CD4-positive, alpha-beta T cell (primary cell): Measurements from ENCODE around the gene KCNN1. TPM values are rescaled to one million over a fixed set of nuclear protein-coding genes. Genes with fewer than 3 reads are reported as not detected.
A peak's percentile ranks its signal among the peaks of the same experiment; 100 is the strongest.

Source experiments
- ATAC-seq: fragments of 200-7000 bp; cut with Tn5 transposase; one replicate; pipeline ENCODE4 v1.10.0; 2022; ENCODE audit warnings: mild to moderate bottlenecking; ENCODE audit not compliant: poor library complexity
- CTCF ChIA-PET: fragments of 350-600 bp; sonication (Branson Sonifier 250); formaldehyde crosslinking; loops from one replicate; lab custom pipeline; 2021; ENCODE audit warnings: antibody characterized with exemption, inconsistent platforms; lab: Charles Lee
- POLR2A ChIA-PET: fragments of 350-600 bp; sonication (Branson Sonifier 250); formaldehyde crosslinking; loops from one replicate; lab custom pipeline; 2021; ENCODE audit warnings: antibody characterized with exemption, inconsistent platforms; lab: Charles Lee
- DNase-seq, 14 experiments: peaks; one replicate each; pipeline ENCODE4 v3.0.0-alpha.2; 2013 to 2020; ENCODE audit warnings: mixed read lengths in 2 of 14
- H3K27ac ChIP-seq, 2 donors: one replicate each; pipeline versions ENCODE4 v1.5.1 to v1.7.0; 2013; ENCODE audit warnings: low read length in 2 of 2, low read depth in 1 of 2, mild to moderate bottlenecking in 1 of 2
- H3K27me3 ChIP-seq, 2 experiments: 1 replicate in 1 of 2; 2 replicates in 1 of 2; pipeline versions ENCODE4 v1.6.1 to v1.7.0; 2013; ENCODE audit warnings: low read length in 2 of 2, control low read depth in 1 of 2, mild to moderate bottlenecking in 1 of 2, moderate library complexity in 1 of 2; ENCODE audit not compliant: insufficient read depth in 2 of 2, control insufficient read depth in 1 of 2
- H3K36me3 ChIP-seq: one replicate; pipeline ENCODE4 v1.6.1; 2013; ENCODE audit warnings: low read length, control low read depth; ENCODE audit not compliant: insufficient read depth
- H3K4me1 ChIP-seq: one replicate; pipeline ENCODE4 v1.6.1; 2013; ENCODE audit warnings: low read length, control low read depth; ENCODE audit not compliant: insufficient read depth
- H3K4me3 ChIP-seq: one replicate; pipeline ENCODE4 v1.5.1; 2013; ENCODE audit warnings: mild to moderate bottlenecking, low read length, moderate library complexity
- H3K9me3 ChIP-seq, 2 experiments: 1 replicate in 1 of 2; 2 replicates in 1 of 2; pipeline versions ENCODE4 v1.6.1 to v1.7.0; 2013; ENCODE audit warnings: low read length in 2 of 2, mild to moderate bottlenecking in 2 of 2, control low read depth in 1 of 2, moderate library complexity in 1 of 2; ENCODE audit not compliant: control insufficient read depth in 1 of 2, insufficient read depth in 1 of 2
- H3K27ac Mint-ChIP-seq: one replicate; pipeline ENCODE4 v1.8.0; 2020; ENCODE audit warnings: mixed read lengths
- H3K27me3 Mint-ChIP-seq: one replicate; pipeline ENCODE4 v1.8.0; 2021; ENCODE audit warnings: mixed read lengths
- H3K36me3 Mint-ChIP-seq: one replicate; pipeline ENCODE4 v1.8.0; 2021; ENCODE audit warnings: low read depth, mixed read lengths
- H3K4me1 Mint-ChIP-seq: one replicate; pipeline ENCODE4 v1.8.0; 2021; ENCODE audit warnings: low read depth, mixed read lengths
- H3K4me3 Mint-ChIP-seq: one replicate; pipeline ENCODE4 v1.8.0; 2020; ENCODE audit warnings: mild to moderate bottlenecking, mixed read lengths
- H3K9me3 Mint-ChIP-seq: one replicate; pipeline ENCODE4 v1.8.0; 2020; ENCODE audit warnings: mixed read lengths
- CTCF ChIP-seq: fragments of 200-600 bp; IDR thresholded peaks from one replicate; pipeline ENCODE4 v1.8.0; 2022; ENCODE audit warnings: antibody characterized with exemption, mild to moderate bottlenecking
- intact Hi-C, 2 experiments: fragments of 100-400 bp; cut with DNase I in 1 of 2; cut with micrococcal nuclease in 1 of 2; formaldehyde crosslinking; loops; one replicate each; pipeline versions ENCODE4 v1.15.1 to v1.9.0; 2023 to 2025; cut with DNase I, micrococcal nuclease
- total RNA-seq, 174 experiments: library from RNA in 2 of 174; stranded (reverse) in 2 of 174; gene quantifications; one replicate each; pipeline ENCODE4 v1.2.3 and lab custom pipeline; 2021 to 2026

The KCNN1 gene
- total RNA-seq, 2 experiments from 2014 or later: not detected

DNA sequence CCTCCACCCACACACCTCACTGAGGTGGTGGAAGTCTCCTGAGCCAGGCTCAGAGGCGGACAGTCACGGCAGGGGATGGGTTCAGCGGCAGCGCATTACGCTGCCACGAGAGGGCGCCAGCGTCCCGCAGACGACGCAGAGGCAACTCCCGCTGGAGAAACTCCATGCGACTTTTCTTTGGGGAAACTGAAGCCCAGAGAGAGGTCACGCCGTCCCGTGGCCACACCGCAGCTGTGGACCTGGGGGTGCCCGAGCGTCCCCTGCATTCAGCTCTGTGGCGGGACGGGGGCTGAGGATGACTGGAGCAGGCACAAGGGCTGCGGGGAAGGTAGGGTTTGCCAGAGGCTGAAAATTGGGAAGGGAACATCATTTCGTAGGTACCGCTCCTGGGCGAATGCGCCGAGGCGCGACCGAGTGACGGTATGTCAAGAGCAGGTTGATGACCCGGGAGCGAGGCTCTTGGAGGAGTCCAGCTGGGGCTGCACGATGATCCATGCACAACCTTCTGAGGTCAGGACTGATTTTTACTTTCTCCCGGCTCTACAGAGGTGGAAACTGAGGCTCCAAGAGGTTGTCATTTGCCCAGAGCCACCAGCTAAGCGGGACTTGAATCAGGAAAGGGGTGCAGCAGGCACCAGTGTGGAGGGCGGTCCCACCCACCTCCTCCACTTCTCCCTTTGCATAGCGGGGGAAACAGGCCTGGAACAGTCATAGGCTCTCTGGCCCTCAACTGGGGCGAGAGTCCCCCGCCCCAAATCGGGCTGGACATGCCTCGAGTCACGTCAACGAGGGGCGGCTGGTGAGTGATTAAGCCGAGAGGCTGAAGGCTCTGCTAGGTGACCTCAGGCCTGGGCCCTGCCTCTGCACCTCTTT is 40.4 kb downstream of the KCNN1 start:
- Mint-ChIP-seq H3K36me3 (peaks cover 52% of the 10 kb centered on the region), H3K4me3 (peak overlapping the region; percentile 91), H3K4me1 (peaks cover 34% of the 10 kb centered on the region), H3K9me3 (no peaks in the 10 kb centered on the region), H3K27me3 (peaks cover 5% of the 10 kb centered on the region), H3K27ac (peak overlapping the region; percentile 97)
- ATAC-seq (peak; percentile 57), DNase-seq (peak; percentile 72 to 91 (median 80))
- H3K4me3 ChIP-seq: peak overlapping the region; percentile 61
- TF ChIP-seq CTCF: peak; percentile 99
- ChIA-PET CTCF (interaction anchor here (0.8 to 3.3 kb wide), 13 partner anchors 9 to 161 kb away, joined by 3 to 40 read pairs (median 5); partner anchors contain the start of genes CCDC124 and PIK3R2), POLR2A (interaction anchor here (0.7 to 3.2 kb wide), 13 partner anchors 9 to 161 kb away, joined by 3 to 41 read pairs (median 6); partner anchors contain the start of genes IL12RB1 and PIK3R2)
- H3K27ac ChIP-seq: peak overlapping the region; percentile 84 to 92
- peaks cover 63% of the 10 kb centered on the region for H3K4me1 ChIP-seq
- H3K27me3 ChIP-seq: no peaks in the 10 kb centered on the region
- intact Hi-C loops: loop anchor here (1.0 to 2.0 kb wide), 3 partner anchors 51 to 160 kb away; no protein-coding TSS in a partner anchor
- H3K9me3 ChIP-seq: no peaks in the 10 kb centered on the region
- H3K36me3 ChIP-seq: peaks cover 37% of the 10 kb centered on the region

DNA sequence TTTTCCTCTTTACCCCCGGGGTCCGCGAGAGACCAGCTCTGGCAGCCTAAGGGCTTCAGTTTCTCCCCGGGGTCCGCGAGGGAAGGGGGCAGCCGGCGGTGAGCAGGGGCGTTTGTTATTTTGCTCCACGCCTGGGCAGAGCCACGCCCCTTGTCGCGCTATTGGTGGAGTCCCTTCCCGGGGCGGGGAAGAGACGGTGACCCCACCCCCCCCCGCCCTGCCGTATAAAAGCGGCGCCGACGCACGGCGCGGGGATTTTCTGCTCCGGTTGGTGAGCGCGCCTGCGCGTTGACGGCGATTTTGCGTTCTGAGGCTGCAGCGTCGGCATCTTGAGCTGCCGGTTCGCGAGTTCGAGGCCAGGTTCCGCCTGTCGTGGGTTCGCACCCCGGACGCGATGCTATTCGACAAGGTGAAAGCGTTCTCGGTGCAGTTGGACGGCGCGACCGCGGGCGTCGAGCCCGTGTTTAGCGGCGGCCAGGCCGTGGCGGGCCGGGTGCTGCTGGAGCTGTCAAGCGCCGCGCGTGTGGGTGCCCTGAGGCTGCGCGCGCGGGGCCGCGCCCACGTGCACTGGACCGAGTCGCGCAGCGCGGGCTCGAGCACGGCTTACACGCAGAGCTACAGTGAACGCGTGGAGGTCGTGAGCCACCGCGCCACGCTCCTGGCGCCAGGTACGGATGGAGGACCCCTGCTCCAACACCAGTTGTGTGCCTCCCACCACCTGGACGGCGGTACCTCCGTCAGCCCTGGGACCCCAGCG is 41.2 kb downstream of the KCNN1 start, which contains the start of gene ARRDC2:
TSS of gene ARRDC2 (plus strand) at position 254 of the 757 bp plus-strand sequence. CDS start at position 395, 141 bp downstream.
- peaks cover 5% of the 10 kb centered on the region for H3K27me3 Mint-ChIP-seq
- DNase-seq (peak; percentile 80 to 98 (median 89)), ATAC-seq (peak; percentile 72)
- H3K36me3 ChIP-seq: peaks cover 45% of the 10 kb centered on the region
- peaks cover 36% of the 10 kb centered on the region for H3K4me1 Mint-ChIP-seq
- H3K9me3 Mint-ChIP-seq: no peaks in the 10 kb centered on the region
- intact Hi-C loops: loop anchor here (1.0 to 2.0 kb wide), 4 partner anchors 17 to 159 kb away; no protein-coding TSS in a partner anchor
- H3K27me3 ChIP-seq: no peaks in the 10 kb centered on the region
- H3K4me3 ChIP-seq: peak within 1 kb of the TSS; percentile 61
- CTCF ChIA-PET: interaction anchor here (0.8 to 3.3 kb wide), 13 partner anchors 9 to 160 kb away, joined by 3 to 40 read pairs (median 5); partner anchors contain the start of genes CCDC124 and PIK3R2
- peaks cover 60% of the 10 kb centered on the region for H3K36me3 Mint-ChIP-seq
- no peaks in the 10 kb centered on the region for H3K9me3 ChIP-seq
- H3K27ac Mint-ChIP-seq: peak within 1 kb of the TSS; percentile 97
- H3K4me3 Mint-ChIP-seq: peak within 1 kb of the TSS; percentile 91
- POLR2A ChIA-PET: interaction anchor here (0.6 to 3.2 kb wide), 20 partner anchors 8 to 274 kb away, joined by 3 to 41 read pairs (median 4); partner anchors contain the start of genes CCDC124, IL12RB1, JUND and PIK3R2
- TF ChIP-seq CTCF: no peak
- H3K4me1 ChIP-seq: peaks cover 62% of the 10 kb centered on the region
- H3K27ac ChIP-seq: peak within 1 kb of the TSS; percentile 84 to 92

DNA sequence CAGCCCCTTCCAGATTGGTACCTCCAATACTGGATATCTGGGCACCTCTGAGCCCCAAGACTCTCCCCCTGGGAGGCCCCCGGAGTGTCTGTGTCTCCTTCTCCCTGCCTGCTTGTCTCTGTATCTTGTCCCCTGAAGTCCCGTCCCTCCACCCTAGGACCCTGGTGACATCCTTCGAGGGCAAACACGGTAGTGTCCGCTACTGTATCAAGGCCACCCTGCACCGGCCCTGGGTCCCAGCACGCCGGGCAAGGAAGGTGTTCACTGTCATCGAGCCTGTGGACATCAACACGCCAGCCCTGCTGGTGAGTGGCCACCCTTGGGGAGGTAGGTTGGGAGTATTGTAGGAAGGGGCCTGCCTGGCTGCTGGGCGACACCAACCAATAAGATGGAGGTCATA is 41.9 kb downstream of the KCNN1 start:
- peak in 2 of 14 experiments; percentile 25 to 43 for DNase-seq
- Mint-ChIP-seq H3K4me3 (peak overlapping the region; percentile 76), H3K9me3 (no peaks in the 10 kb centered on the region), H3K36me3 (peaks cover 67% of the 10 kb centered on the region), H3K4me1 (peaks cover 43% of the 10 kb centered on the region), H3K27ac (peak overlapping the region; percentile 97), H3K27me3 (peaks cover 5% of the 10 kb centered on the region)
- Histone ChIP-seq H3K9me3 (no peaks in the 10 kb centered on the region), H3K27ac (peak overlapping the region; percentile 26 to 92), H3K4me3 (peak overlapping the region; percentile 61), H3K36me3 (peaks cover 52% of the 10 kb centered on the region), H3K4me1 (peaks cover 65% of the 10 kb centered on the region), H3K27me3 (no peaks in the 10 kb centered on the region)
- ATAC-seq: no peak
- ChIA-PET POLR2A (interaction anchor here (0.6 to 3.2 kb wide), 13 partner anchors 8 to 273 kb away, joined by 3 to 41 read pairs (median 4); partner anchors contain the start of genes CCDC124, IL12RB1, JUND and PIK3R2), CTCF (interaction anchor here (2.7 to 3.3 kb wide), 3 partner anchors 10 to 49 kb away, joined by 7 to 40 read pairs (median 13); no protein-coding TSS in a partner anchor)
- TF ChIP-seq CTCF: no peak
- intact Hi-C loops: loop anchor here in 1 of 2 experiments (2.0 kb wide), 1 partner anchor 16 kb away; no protein-coding TSS in a partner anchor
